ENCODE results near the gene TEAD1.

- TF ChIP-seq CTCF (conservative IDR thresholded peaks at IDR 0.05) (no peak), EZH2 (IDR thresholded peaks at IDR 0.05; ENCODE audit: low read depth) (no peak)
These were observed 112.2 kb downstream of the TEAD1 start for GRCh38 chr11:12786450-12786849.
